Gastroesophageal sphincter (tissue), 4 donors: ENCODE data around the gene KDM4C. TPM values are rescaled to one million over a fixed set of nuclear protein-coding genes. Genes with fewer than 3 reads are reported as not detected.
A peak's percentile ranks its signal among the peaks of the same experiment; 100 is the strongest.

Experiments used
- ATAC-seq: fragments of 150-250 bp; one replicate; pipeline ENCODE4 v1.9.1; 2016; ENCODE audit warnings: mild to moderate bottlenecking, moderate library complexity
- H3K27ac ChIP-seq, 4 donors: fragments of 200-600 bp; sonication (generic) in 3 of 4; 1 replicate in 3 of 4; 2 replicates in 1 of 4; pipeline ENCODE4 v1.5.1; 2016 to 2019
- H3K27me3 ChIP-seq: fragments of 200-600 bp; sonication (generic); one replicate; pipeline ENCODE4 v1.5.1; 2019
- H3K36me3 ChIP-seq, 2 donors: fragments of 200-600 bp; sonication (generic); one replicate each; pipeline ENCODE4 v1.5.1; 2019; ENCODE audit warnings: control low read depth in 1 of 2
- H3K4me1 ChIP-seq, 3 donors: fragments of 200-600 bp; sonication (generic); 1 replicate in 2 of 3; 2 replicates in 1 of 3; pipeline ENCODE4 v1.5.1; 2016 to 2019; ENCODE audit warnings: control low read depth in 2 of 3
- H3K4me3 ChIP-seq, 2 donors: fragments of 200-600 bp; sonication (generic); one replicate each; pipeline ENCODE4 v1.5.1; 2019; ENCODE audit warnings: mild to moderate bottlenecking in 1 of 2, moderate library complexity in 1 of 2
- H3K9me3 ChIP-seq, 3 donors: fragments of 200-600 bp; sonication (generic); one replicate each; pipeline ENCODE4 v1.5.1; 2017 to 2019; ENCODE audit warnings: control low read depth in 2 of 3
- EP300 ChIP-seq: sonication (generic); formaldehyde crosslinking; IDR thresholded peaks from one replicate; pipeline ENCODE4 v1.6.1; 2017; ENCODE audit warnings: antibody characterized with exemption, mild to moderate bottlenecking
- POLR2A ChIP-seq, 2 donors: fragments of 450-650 bp; IDR thresholded peaks; one replicate each; pipeline ENCODE4 v1.6.1; 2017; ENCODE audit warnings: antibody characterized with exemption in 2 of 2, mild to moderate bottlenecking in 2 of 2, moderate library complexity in 1 of 2
- POLR2AphosphoS5 ChIP-seq: sonication (generic); formaldehyde crosslinking; IDR thresholded peaks from one replicate; pipeline ENCODE4 v1.6.1; 2017; ENCODE audit warnings: antibody characterized with exemption
- WGBS, 2 donors: methylation state at CpG; one replicate each; pipeline ENCODE4 v1.1.5; 2018; ENCODE audit warnings: low coverage in 1 of 2; 5-methylcytosine and 5-hydroxymethylcytosine counted together
- total RNA-seq, 4 donors: library from RNA; depleted of rRNA; stranded (reverse); fragments of >200 nt; gene quantifications; one replicate each; pipeline ENCODE4 v1.1.0, GENCODE V29; 2016
- TF ChIP-seq, protein P1 (sequence below), 4 experiments: fragments of 200-600 bp in 2 of 4; fragments of 450-650 bp in 2 of 4; sonication (generic) in 1 of 4; IDR thresholded peaks; one replicate each; pipeline ENCODE4 v1.5.1; 2017 to 2019; ENCODE audit warnings: antibody characterized with exemption in 4 of 4, mild to moderate bottlenecking in 2 of 4, moderate library complexity in 2 of 4

KDM4C gene
- total RNA-seq, 4 donors from 2014 or later = 17.7 to 65.2 (median 29.5) TPM

DNA sequence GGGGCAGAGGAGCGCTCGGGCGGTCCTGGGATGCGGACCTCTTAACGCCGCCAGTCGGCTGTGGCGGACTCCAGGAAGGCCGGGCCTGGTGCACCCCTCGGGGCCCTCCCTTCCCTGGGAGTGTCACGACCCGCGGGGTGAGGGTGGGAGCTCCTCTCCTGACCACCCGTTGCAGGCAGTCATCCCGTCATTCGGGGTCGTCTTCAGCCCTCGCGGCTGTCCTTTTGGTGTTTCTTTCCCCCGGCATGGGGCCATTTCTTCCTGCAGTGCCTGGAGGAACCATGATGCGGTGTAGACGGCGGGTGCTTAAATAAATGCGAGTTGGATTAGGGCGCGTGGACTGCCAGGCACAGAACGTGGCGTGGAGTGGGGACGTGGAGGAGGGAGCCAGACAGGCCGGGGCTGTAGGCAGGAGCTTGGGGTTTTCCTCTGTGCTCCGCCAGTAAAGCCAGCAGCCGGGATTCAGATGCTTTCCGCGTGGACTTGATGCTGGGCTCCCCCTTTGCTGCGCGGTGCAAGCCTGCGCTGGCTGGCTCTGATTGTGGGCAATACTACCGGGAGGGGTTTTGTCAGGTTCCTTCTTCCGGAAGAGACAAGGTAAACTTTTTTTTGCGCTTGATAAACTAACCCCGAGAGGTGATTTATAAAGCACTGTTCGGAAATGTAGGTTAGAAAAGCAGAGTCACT, 868 bp downstream of the KDM4C start:
- WGBS, 2 donors = 0 to 2% methylated on average over 3 to 12 of the region's 42 CpGs
- no peaks in the 10 kb centered on the region for H3K27me3 ChIP-seq
- H3K27ac ChIP-seq = peak overlapping the region; percentile 96 to 100 (median 98)
- no peaks in the 10 kb centered on the region for H3K9me3 ChIP-seq
- H3K4me3 ChIP-seq = peak overlapping the region; percentile 91 to 97
- no peaks in the 10 kb centered on the region for H3K36me3 ChIP-seq
- TF ChIP-seq, protein P1, sequence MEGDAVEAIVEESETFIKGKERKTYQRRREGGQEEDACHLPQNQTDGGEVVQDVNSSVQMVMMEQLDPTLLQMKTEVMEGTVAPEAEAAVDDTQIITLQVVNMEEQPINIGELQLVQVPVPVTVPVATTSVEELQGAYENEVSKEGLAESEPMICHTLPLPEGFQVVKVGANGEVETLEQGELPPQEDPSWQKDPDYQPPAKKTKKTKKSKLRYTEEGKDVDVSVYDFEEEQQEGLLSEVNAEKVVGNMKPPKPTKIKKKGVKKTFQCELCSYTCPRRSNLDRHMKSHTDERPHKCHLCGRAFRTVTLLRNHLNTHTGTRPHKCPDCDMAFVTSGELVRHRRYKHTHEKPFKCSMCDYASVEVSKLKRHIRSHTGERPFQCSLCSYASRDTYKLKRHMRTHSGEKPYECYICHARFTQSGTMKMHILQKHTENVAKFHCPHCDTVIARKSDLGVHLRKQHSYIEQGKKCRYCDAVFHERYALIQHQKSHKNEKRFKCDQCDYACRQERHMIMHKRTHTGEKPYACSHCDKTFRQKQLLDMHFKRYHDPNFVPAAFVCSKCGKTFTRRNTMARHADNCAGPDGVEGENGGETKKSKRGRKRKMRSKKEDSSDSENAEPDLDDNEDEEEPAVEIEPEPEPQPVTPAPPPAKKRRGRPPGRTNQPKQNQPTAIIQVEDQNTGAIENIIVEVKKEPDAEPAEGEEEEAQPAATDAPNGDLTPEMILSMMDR (IDR thresholded peaks at IDR 0.05) = peak in 2 of 4 experiments; percentile 6 to 19
- no peak for TF ChIP-seq EP300
- TF ChIP-seq POLR2AphosphoS5 = no peak
- TF ChIP-seq POLR2A (IDR thresholded peaks at IDR 0.05) = peak in 1 of 2 donors; percentile 27
- peak; percentile 4 for ATAC-seq
- H3K4me1 ChIP-seq = peaks cover 0 to 39% (median 2%) of the 10 kb centered on the region in 3 donors

DNA sequence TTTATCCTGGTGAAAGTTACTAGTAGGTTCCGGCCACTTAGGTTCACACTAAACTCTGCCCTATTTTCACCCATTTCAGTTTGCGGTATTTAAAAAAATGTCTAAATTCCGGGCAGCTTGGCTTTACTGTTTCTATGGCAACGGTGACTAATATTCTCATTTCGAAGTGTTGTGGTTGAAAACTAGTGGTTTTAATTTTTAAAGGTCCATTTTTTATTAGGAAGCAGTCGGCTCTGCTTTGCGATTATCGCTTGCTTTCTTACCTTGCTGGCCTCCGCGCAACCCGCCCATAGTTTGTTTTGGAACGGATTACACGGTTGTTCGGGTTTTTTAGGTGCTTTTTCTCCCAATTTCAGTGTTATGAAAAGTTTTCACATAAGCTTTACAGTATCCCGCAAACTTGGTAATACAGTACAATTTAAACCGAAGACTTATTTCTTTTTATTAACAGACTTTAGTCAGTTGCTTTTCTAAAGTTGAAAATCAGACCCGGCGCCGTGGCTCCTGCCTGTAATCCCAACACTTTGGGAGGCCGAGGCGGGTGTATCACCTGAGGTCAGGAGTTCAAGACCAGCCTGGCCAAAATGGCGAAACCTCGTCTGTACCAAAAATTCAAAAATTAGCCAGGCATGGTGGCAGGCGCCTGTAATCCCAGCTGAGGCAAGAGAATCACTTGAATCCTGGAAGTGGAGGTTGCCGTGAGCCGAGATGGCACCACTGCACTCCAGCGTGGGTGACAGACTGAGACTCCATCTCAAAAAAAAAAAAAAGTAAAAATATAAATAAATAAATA, 1.6 kb downstream of the KDM4C start:
- TF ChIP-seq EP300 (no peak), POLR2AphosphoS5 (no peak), POLR2A (IDR thresholded peaks at IDR 0.05) (no peak)
- TF ChIP-seq, protein P1 (IDR thresholded peaks at IDR 0.05) = no peak
- no peak for ATAC-seq
- Histone ChIP-seq H3K36me3 (no peaks in the 10 kb centered on the region), H3K9me3 (no peaks in the 10 kb centered on the region), H3K27ac (peak overlapping the region; percentile 96 to 100 (median 98)), H3K27me3 (no peaks in the 10 kb centered on the region), H3K4me1 (peaks cover 0 to 41% (median 2%) of the 10 kb centered on the region in 3 donors), H3K4me3 (peak overlapping the region; percentile 91 to 97)
- 28 to 31% methylated on average over 14 to 23 of the region's 27 CpGs for WGBS, 2 donors

DNA sequence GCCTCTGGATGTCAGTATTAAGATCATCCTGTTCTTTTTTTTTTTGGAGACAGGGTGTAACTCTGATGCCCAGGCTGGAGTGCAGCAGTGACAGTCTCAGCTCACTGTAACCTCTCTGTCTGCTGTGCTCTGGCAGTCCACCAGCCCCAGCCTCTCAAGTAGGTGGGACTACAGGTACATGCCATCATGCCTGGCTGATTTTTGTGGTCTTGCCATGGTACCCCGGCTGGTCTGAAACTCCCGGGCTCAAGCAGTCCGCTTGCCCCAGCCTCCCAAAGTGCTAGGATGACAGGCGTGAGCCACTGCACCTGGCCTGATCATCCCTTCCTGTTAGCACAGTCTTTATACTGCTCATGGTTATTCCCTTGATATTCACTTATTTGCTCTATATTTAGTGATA, 3.5 kb downstream of the KDM4C start:
- Histone ChIP-seq H3K4me1 (peaks cover 3 to 59% (median 9%) of the 10 kb centered on the region in 3 donors), H3K27ac (no peak overlapping the region), H3K36me3 (no peaks in the 10 kb centered on the region), H3K4me3 (no peak overlapping the region), H3K27me3 (no peaks in the 10 kb centered on the region), H3K9me3 (no peaks in the 10 kb centered on the region)
- ATAC-seq = no peak
- TF ChIP-seq POLR2A (IDR thresholded peaks at IDR 0.05) = no peak
- no peak for TF ChIP-seq EP300
- no peak for TF ChIP-seq POLR2AphosphoS5
- TF ChIP-seq, protein P1 (IDR thresholded peaks at IDR 0.05) = no peak
- 75% methylated on average over 4 of the region's 4 CpGs; no CpG with 5 or more reads in 1 of the 2 donors for WGBS, 2 donors

DNA sequence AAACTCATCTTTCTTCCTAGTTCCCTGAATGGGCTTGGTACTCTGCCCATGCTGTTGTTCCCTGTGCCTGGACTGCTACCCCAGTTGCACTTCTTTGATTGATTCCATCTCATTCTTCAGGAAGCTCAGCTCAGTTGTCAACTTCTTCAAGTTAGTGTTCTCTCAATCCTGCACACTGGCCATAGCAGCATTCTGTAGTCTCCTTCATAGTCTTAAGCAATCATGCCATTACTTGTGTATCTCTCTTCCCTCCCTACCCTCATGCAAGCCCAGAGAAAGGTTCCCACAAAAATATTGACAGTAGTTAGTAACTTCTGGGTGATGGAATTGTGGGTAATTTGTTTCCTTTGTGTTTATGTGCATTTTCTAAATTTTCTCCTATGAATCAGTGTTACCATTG, 5.5 kb downstream of the KDM4C start:
- H3K9me3 ChIP-seq = no peaks in the 10 kb centered on the region
- H3K4me1 ChIP-seq = peaks cover 3 to 60% (median 9%) of the 10 kb centered on the region in 3 donors
- no peak overlapping the region for H3K4me3 ChIP-seq
- no peaks in the 10 kb centered on the region for H3K27me3 ChIP-seq
- TF ChIP-seq POLR2A (IDR thresholded peaks at IDR 0.05) = no peak
- TF ChIP-seq, protein P1 (IDR thresholded peaks at IDR 0.05) = no peak
- TF ChIP-seq EP300 = no peak
- no peak for TF ChIP-seq POLR2AphosphoS5
- no peak overlapping the region for H3K27ac ChIP-seq
- ATAC-seq = no peak
- no peaks in the 10 kb centered on the region for H3K36me3 ChIP-seq

DNA sequence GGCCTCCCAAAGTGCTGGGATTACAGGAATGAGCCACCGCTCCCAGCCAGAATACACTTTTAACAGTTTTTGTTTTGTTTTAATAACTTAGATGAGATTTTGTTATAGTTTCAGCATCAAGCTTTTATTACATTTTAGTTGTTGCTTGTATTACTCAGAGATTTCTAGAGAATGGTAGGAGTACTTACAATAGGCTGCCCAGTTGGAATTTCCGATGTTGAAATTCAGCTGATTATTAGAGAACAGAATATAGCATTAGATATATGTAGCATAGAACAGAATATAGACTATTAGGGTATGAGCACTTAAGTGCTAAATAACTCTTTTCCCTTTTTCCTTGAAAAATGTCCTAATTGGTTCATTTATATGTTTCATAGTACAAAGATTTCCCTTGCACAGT, 6.2 kb downstream of the KDM4C start:
- H3K9me3 ChIP-seq = no peaks in the 10 kb centered on the region
- peaks cover 3 to 68% (median 9%) of the 10 kb centered on the region in 3 donors for H3K4me1 ChIP-seq
- ATAC-seq = no peak
- no peaks in the 10 kb centered on the region for H3K36me3 ChIP-seq
- no peaks in the 10 kb centered on the region for H3K27me3 ChIP-seq
- TF ChIP-seq, protein P1 (IDR thresholded peaks at IDR 0.05) = no peak
- TF ChIP-seq POLR2A (IDR thresholded peaks at IDR 0.05) (no peak), EP300 (no peak), POLR2AphosphoS5 (no peak)
- H3K4me3 ChIP-seq = no peak overlapping the region
- H3K27ac ChIP-seq = no peak overlapping the region
- WGBS, 2 donors = 100% methylated on average over 1 of the region's 2 CpGs
